HepG2 (cell line): ENCODE measurements around the gene INPP4B. TPM values are rescaled to one million over a fixed set of nuclear protein-coding genes. Genes with fewer than 3 reads are reported as not detected.

ENCODE experiments used
- ATAC-seq: fragments of 200-7000 bp; cut with Tn5 transposase; 3 replicates; pipeline ENCODE4 v1.9.1; 2020; ENCODE audit warnings: mild to moderate bottlenecking, moderate library complexity
- BruUV-seq: library from RNA; stranded (reverse); fragments of 400-500 nt; replicated peaks from 2 replicates; lab custom pipeline; 2021; lab: Mats Ljungman, UMichigan
- CTCF ChIA-PET: fragments of 300-600 bp; formaldehyde crosslinking; extraction: SDS; loops from one replicate; lab custom pipeline; 2021; ENCODE audit warnings: low total read pairs, inconsistent platforms, low intra/inter-chr PET ratio; lab: Yijun Ruan, JAX
- POLR2A ChIA-PET: fragments of 350-600 bp; sonication (Branson Sonifier 250); formaldehyde crosslinking; loops from one replicate; lab custom pipeline; 2020; ENCODE audit warnings: antibody characterized with exemption, inconsistent platforms; lab: Yijun Ruan, JAX
- DNase-seq: peaks from one replicate; pipeline ENCODE4 v3.0.0-alpha.2; 2015; ENCODE audit warnings: low spot score
- FAIRE-seq: peaks from 3 replicates; lab custom pipeline; 2011; peaks lifted over from hg19 to GRCh38; lab: Jason Lieb, UNC
- H2AFZ ChIP-seq: one replicate; pipeline ENCODE4 v1.6.1; 2011; ENCODE audit warnings: low read length, inconsistent platforms
- H3K27ac ChIP-seq: fragments of 300-600 bp; 3 replicates; pipeline ENCODE4 v1.8.0; 2011; ENCODE audit warnings: mixed run types, mild to moderate bottlenecking, mixed read lengths, low read length, inconsistent platforms; ENCODE audit not compliant: insufficient read depth; ENCODE audit errors: extremely low read length
- H3K27me3 ChIP-seq, 2 experiments: fragments of 200-600 bp in 1 of 2; 2 replicates in 1 of 2; 3 replicates in 1 of 2; pipeline versions ENCODE4 v1.6.0 to v1.8.0; 2011; ENCODE audit warnings: low read length in 2 of 2, mild to moderate bottlenecking in 2 of 2, moderate library complexity in 2 of 2, inconsistent platforms in 1 of 2; ENCODE audit not compliant: insufficient read depth in 2 of 2, control insufficient read depth in 1 of 2
- H3K36me3 ChIP-seq, 2 experiments: fragments of 200-600 bp in 1 of 2; replicated peaks in 1 of 2; 2 replicates in 1 of 2; 3 replicates in 1 of 2; pipeline versions ENCODE4 v1.5.1 to v1.8.0; 2011; ENCODE audit warnings: low read length in 2 of 2, inconsistent platforms in 1 of 2; ENCODE audit not compliant: insufficient read depth in 2 of 2, control insufficient read depth in 1 of 2
- H3K4me1 ChIP-seq: 2 replicates; pipeline ENCODE4 v1.5.1; 2012; ENCODE audit warnings: low read length, inconsistent platforms; ENCODE audit not compliant: insufficient read depth
- H3K4me2 ChIP-seq: 2 replicates; pipeline ENCODE4 v1.6.0; 2011; ENCODE audit warnings: low read depth, low read length, inconsistent platforms
- H3K4me3 ChIP-seq, 3 experiments: fragments of 200-600 bp in 1 of 3; sonication (generic), shearing (Covaris generic) in 1 of 3; replicated peaks in 1 of 3; 2 replicates each; pipeline ENCODE4 v1.5.1; 2011 to 2016; ENCODE audit warnings: low read length in 3 of 3, inconsistent platforms in 2 of 3, low read depth in 2 of 3, mild to moderate bottlenecking in 2 of 3, control low read depth in 1 of 3, mixed read lengths in 1 of 3; ENCODE audit not compliant: insufficient read depth in 1 of 3
- H3K79me2 ChIP-seq: one replicate; pipeline ENCODE4 v1.6.1; 2011; ENCODE audit warnings: low read length, inconsistent platforms; ENCODE audit not compliant: insufficient read depth
- H3K9ac ChIP-seq: 2 replicates; pipeline ENCODE4 v1.6.0; 2011; ENCODE audit warnings: mild to moderate bottlenecking, low read depth, low read length, inconsistent platforms; ENCODE audit not compliant: insufficient read depth
- H3K9me3 ChIP-seq: 2 replicates; pipeline ENCODE4 v1.5.1; 2012; ENCODE audit warnings: mild to moderate bottlenecking, low read length
- H4K20me1 ChIP-seq: 2 replicates; pipeline ENCODE4 v1.6.0; 2011; ENCODE audit warnings: inconsistent platforms, mild to moderate bottlenecking, low read length, moderate library complexity; ENCODE audit not compliant: insufficient read depth
- CEBPB ChIP-seq: IDR thresholded peaks from 2 replicates; pipeline ENCODE4 v1.6.1; 2011; ENCODE audit warnings: low read depth, low read length, improper control_type of control experiment, borderline replicate concordance
- ERF ChIP-seq: IDR thresholded peaks from 2 replicates; pipeline ENCODE4 v1.6.1; 2018; ENCODE audit warnings: missing biosample characterization, missing genetic modification reagents
- FLYWCH1 ChIP-seq: sonication (generic); formaldehyde crosslinking; IDR thresholded peaks from 2 replicates; pipeline ENCODE4 v1.8.1; 2023; ENCODE audit warnings: mild to moderate bottlenecking, missing genetic modification reagents
- FOXA1 ChIP-seq, 2 experiments: fragments of 450-650 bp in 1 of 2; sonication (generic) in 1 of 2; formaldehyde crosslinking in 1 of 2; IDR thresholded peaks; 2 replicates each; pipeline versions ENCODE4 v1.4.0 to v1.6.1; 2016 to 2020; ENCODE audit warnings: missing genetic modification reagents in 1 of 2
- HMG20A ChIP-seq: IDR thresholded peaks from 2 replicates; pipeline ENCODE4 v1.6.1; 2016; ENCODE audit warnings: borderline replicate concordance
- HNRNPH1 ChIP-seq: fragments of 200-400 bp; formaldehyde crosslinking; optimal IDR thresholded peaks from 2 replicates; pipeline ENCODE3; 2017; ENCODE audit warnings: mild to moderate bottlenecking, low read depth, low read length
- NCOR1 ChIP-seq: fragments of 200-600 bp; sonication (generic); IDR thresholded peaks from 2 replicates; pipeline ENCODE4 v1.7.0; 2017; ENCODE audit warnings: antibody characterized with exemption, low read length, borderline replicate concordance
- NONO ChIP-seq, 2 experiments: fragments of 450-650 bp in 1 of 2; sonication (generic) in 1 of 2; formaldehyde crosslinking in 1 of 2; IDR thresholded peaks in 1 of 2; conservative IDR thresholded peaks in 1 of 2; 2 replicates each; pipeline versions ENCODE4 v1.6.1 to v1.8.0; 2017 to 2022; ENCODE audit warnings: mild to moderate bottlenecking in 1 of 2, missing genetic modification reagents in 1 of 2, moderate library complexity in 1 of 2
- NPAS2 ChIP-seq: sonication (generic); formaldehyde crosslinking; IDR thresholded peaks from 2 replicates; pipeline ENCODE4 v1.8.0; 2022; ENCODE audit warnings: mild to moderate bottlenecking, missing genetic modification reagents, borderline replicate concordance
- PCBP2 ChIP-seq: fragments of 200-400 bp; formaldehyde crosslinking; optimal IDR thresholded peaks from 2 replicates; pipeline ENCODE3; 2018; ENCODE audit warnings: low read length, low read depth; ENCODE audit not compliant: poor library complexity, severe bottlenecking
- RFX5 ChIP-seq: IDR thresholded peaks from 2 replicates; pipeline ENCODE4 v1.6.1; 2011; ENCODE audit warnings: low read depth, low read length, improper control_type of control experiment
- STAT6 ChIP-seq: sonication (generic); formaldehyde crosslinking; IDR thresholded peaks from 2 replicates; pipeline ENCODE4 v1.4.0; 2020; ENCODE audit warnings: missing genetic modification reagents, mild to moderate bottlenecking, borderline replicate concordance
- ZEB1 ChIP-seq: IDR thresholded peaks from 2 replicates; pipeline ENCODE4 v1.6.1; 2012; ENCODE audit warnings: mild to moderate bottlenecking, low read depth, inconsistent platforms; ENCODE audit not compliant: insufficient replicate concordance
- ZFX ChIP-seq: sonication (generic); formaldehyde crosslinking; IDR thresholded peaks from 2 replicates; pipeline ENCODE4 v1.4.0; 2020; ENCODE audit warnings: mild to moderate bottlenecking, low read depth, missing genetic modification reagents, moderate library complexity
- ZNF274 ChIP-seq: sonication (generic); formaldehyde crosslinking; IDR thresholded peaks from 2 replicates; pipeline ENCODE4 v1.5.1; 2020; ENCODE audit warnings: mild to moderate bottlenecking, missing genetic modification reagents
- ZNF747 ChIP-seq: sonication (generic); formaldehyde crosslinking; IDR thresholded peaks from 2 replicates; pipeline ENCODE4 v1.8.1; 2023; ENCODE audit warnings: missing genetic modification reagents, mild to moderate bottlenecking, borderline replicate concordance
- WGBS: methylation state at CpG from one replicate; pipeline ENCODE4 v1.1.6; 2017; ENCODE audit warnings: low lambda C conversion rate; 5-methylcytosine and 5-hydroxymethylcytosine counted together
- in situ Hi-C: cut with HindIII; loops from 2 replicates; pipeline ENCODE4 v1.10.0; 2017; ENCODE audit warnings: low pct_unique_long_range_greater_than_20kb; ENCODE audit not compliant: extremely low pct_ligation_motif_present
- intact Hi-C: fragments of 100-400 bp; cut with micrococcal nuclease; formaldehyde crosslinking; loops from one replicate; pipeline ENCODE4 v1.10.0; 2022; ENCODE audit not compliant: unreplicated experiment
- polyA plus RNA-seq, 8 experiments: library from polyadenylated mRNA; depleted of rRNA in 3 of 8; stranded (reverse) in 7 of 8; unstranded in 1 of 8; fragments of >200 nt; fragmentation: Illumina TruSeq in 4 of 8; extraction: Trizol in 4 of 8; gene quantifications; 2 replicates each; pipeline versions ENCODE4 v1.2.1 to v1.2.3, GENCODE V29; 2011 to 2016; ENCODE audit warnings: low read depth in 4 of 8, missing spikeins in 1 of 8, mixed read lengths in 1 of 8; ENCODE audit not compliant: insufficient read depth in 1 of 8
- total RNA-seq, 5 experiments: library from RNA; depleted of rRNA; stranded (reverse); fragments of >200 nt; fragmentation: Illumina TruSeq; extraction: Trizol; gene quantifications; 2 replicates each; pipeline ENCODE4 v1.2.3, GENCODE V29; 2016; ENCODE audit warnings: low read depth in 1 of 5

INPP4B gene
- total and polyA plus RNA-seq, 2 of the 13 experiments (the other 11 are each of a cell fraction or from before 2014, with no cell fraction given), result not detected

GRCh38 chr4:142347241-142347640 lies 498.9 kb downstream of the INPP4B start:
- no TSS peak for BruUV-seq
- Histone ChIP-seq H2AFZ (no peak overlapping the region), H3K27me3 (no peaks in the 10 kb centered on the region), H3K9ac (no peak overlapping the region), H4K20me1 (no peaks in the 10 kb centered on the region), H3K4me2 (no peak overlapping the region), H3K27ac (no peak overlapping the region), H3K36me3 (no peaks in the 10 kb centered on the region), H3K9me3 (no peaks in the 10 kb centered on the region), H3K79me2 (no peaks in the 10 kb centered on the region), H3K4me3 (no peak overlapping the region), H3K4me1 (no peaks in the 10 kb centered on the region)
- FAIRE-seq, result no peak
- in situ Hi-C loops, result no loop called here
- POLR2A ChIA-PET, result no interaction called here
- no peak for DNase-seq
- CTCF ChIA-PET, result no interaction called here
- intact Hi-C loops, result no loop called here
- no peak for ATAC-seq
- TF ChIP-seq NCOR1, result no peak
- peak; percentile 66 for TF ChIP-seq CEBPB

- no TSS peak for BruUV-seq
- FAIRE-seq, result no peak
- TF ChIP-seq NPAS2 (CRISPR knock-in tag) (no peak), ZEB1 (no peak), HMG20A (CRISPR knock-in tag) (no peak), PCBP2 (no peak), NONO (IDR thresholded peaks at IDR 0.05) (no peak), NONO (CRISPR knock-in tag; conservative IDR thresholded peaks at IDR 0.05) (no peak), FOXA1 (IDR thresholded peaks at IDR 0.05) (no peak), FOXA1 (CRISPR knock-in tag; IDR thresholded peaks at IDR 0.05) (no peak), HNRNPH1 (no peak), FLYWCH1 (no peak), STAT6 (CRISPR knock-in tag) (no peak), ZNF747 (CRISPR knock-in tag) (no peak), ERF (CRISPR knock-in tag) (no peak), ZFX (no peak), RFX5 (no peak), ZNF274 (CRISPR knock-in tag) (no peak)
These were observed 500.2 kb downstream of the INPP4B start for GRCh38 chr4:142345924-142346323.

More at GRCh38 chr4:142345924-142346323, 500.2 kb downstream of the INPP4B start:
- Histone ChIP-seq H4K20me1 (no peaks in the 10 kb centered on the region), H2AFZ (no peak overlapping the region), H3K36me3 (no peaks in the 10 kb centered on the region), H3K9ac (no peak overlapping the region), H3K4me2 (no peak overlapping the region), H3K4me3 (no peak overlapping the region), H3K79me2 (no peaks in the 10 kb centered on the region), H3K27ac (no peak overlapping the region), H3K27me3 (no peaks in the 10 kb centered on the region), H3K4me1 (no peaks in the 10 kb centered on the region), H3K9me3 (no peaks in the 10 kb centered on the region)
- intact Hi-C loops (no loop called here), in situ Hi-C loops (no loop called here)
- ChIA-PET POLR2A (no interaction called here), CTCF (no interaction called here)
- 0% methylated on average over 2 of the region's 2 CpGs for WGBS
- ATAC-seq (no peak), DNase-seq (no peak)
